Dermis blood vessel endothelial cell (primary cell): Measurements from ENCODE around the gene SLC14A1. TPM values are rescaled to one million over a fixed set of nuclear protein-coding genes. Genes with fewer than 3 reads are reported as not detected.

Experiments
- DNase-seq: peaks from one replicate; pipeline ENCODE4 v3.0.0; 2010
- total RNA-seq: library from RNA; depleted of rRNA; stranded (reverse); fragments of >200 nt; gene quantifications from 2 replicates; pipeline ENCODE4 v1.2.3, GENCODE V29; 2014

Gene SLC14A1
- total RNA-seq, 1 donor from 2014 or later, result not detected

DNA sequence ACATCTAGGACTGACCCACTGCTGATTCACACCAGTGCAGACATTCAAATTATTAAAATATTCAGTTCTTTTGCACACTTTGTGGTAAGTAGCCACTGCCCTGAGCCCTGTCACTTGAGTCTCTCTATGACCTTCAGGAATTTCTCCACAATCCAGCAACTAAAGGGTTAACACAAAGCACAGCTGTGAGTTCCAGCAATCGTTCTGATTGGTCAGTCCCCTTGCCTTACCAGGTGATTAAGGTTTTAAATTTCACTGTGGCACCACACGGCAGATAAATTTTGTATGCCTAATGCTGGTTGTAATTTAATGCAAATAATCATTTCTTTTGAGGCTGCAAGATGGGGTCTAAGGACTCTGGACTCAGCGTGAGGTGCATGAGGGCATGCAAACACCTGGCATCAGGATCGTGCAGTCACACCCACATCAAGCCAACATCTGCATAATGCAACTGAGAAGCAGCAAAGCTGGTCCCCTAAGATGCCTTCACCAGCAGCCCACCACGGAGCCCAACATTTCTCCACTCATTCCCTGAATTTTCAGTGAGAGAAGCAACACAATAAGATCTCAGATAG, 36.6 kb downstream of the SLC14A1 start:
- no peak for DNase-seq

DNA sequence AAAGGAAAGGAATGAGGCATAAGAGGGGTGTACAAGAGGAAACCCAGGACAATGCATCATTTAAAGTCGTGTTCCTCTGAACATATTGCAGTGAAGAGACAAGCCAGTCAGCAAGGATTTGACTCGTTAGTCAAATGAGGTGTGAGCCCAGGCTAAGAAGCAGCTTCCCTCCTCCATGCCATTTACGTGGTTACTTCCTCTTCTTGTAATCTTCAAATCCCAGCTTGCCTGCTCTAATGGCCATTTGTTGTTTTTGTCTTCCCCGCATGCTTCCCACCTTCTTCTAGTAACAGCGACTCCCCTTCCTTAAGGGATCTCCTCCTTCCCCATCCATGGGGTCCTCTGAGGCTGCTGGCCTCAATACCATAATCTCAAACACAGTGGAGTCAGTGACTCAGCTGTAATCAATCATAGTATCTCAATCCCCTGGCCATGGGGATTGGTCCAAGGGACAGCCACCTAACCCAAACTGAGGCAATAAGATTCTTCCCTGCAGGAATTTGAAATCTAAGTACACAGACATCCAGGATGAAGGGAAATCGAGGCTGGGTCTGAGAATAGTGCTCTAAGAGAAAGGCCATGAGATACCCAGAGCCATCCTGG, 37.6 kb downstream of the SLC14A1 start:
- DNase-seq, result no peak

DNA sequence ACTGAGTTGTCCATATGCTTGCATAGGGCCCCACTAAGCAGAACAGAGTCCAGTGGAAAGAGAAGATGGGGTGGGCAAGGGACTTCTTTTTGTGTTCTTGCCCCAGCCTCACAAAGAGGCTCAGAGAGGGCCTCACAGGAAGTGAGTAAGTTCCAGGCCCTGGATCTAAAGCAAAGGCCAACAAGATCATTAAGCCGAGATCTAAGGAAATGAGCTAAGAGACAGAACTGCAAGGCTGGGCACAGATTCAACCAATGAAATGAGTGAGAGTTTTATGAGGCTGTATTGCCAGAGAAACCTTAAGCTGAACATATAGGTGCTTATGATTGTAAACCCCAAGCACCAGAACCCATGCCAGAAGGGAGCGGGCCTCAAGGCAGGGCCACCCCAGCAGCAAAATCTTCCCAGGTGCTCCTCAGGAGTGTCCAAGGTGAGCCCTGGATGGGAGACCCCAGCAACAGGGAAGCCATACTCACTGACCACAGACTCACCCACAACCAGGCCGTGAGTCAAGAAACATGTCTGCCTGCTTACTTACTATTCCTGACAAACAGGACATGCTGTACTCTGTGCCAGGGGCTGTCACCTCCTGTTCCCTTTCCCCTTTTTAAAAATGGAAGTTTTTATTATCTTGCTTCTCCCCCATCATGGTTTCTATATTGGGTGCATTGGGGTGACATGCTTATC, 40.2 kb downstream of the SLC14A1 start:
- peak; percentile 90 for DNase-seq

DNA sequence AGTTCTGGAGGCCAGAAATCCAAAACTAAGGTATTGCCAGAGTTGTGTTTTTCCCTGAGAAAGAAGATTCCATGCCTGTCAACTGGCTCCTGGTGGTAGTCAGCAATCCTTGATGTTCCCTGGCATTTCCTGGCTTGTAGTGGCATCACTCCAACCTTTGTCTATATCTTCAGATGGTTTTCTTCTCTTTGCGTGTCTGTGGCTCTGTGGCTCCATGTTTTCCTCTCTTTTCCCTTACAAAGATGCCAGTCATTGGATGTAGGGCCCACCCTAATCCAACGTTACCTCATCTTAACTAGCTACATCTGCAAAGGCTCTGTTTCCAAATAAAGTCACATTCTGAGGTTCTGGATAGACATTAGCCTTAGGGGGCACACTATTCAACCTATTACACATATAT, 41.8 kb downstream of the SLC14A1 start:
- DNase-seq, result no peak

DNA sequence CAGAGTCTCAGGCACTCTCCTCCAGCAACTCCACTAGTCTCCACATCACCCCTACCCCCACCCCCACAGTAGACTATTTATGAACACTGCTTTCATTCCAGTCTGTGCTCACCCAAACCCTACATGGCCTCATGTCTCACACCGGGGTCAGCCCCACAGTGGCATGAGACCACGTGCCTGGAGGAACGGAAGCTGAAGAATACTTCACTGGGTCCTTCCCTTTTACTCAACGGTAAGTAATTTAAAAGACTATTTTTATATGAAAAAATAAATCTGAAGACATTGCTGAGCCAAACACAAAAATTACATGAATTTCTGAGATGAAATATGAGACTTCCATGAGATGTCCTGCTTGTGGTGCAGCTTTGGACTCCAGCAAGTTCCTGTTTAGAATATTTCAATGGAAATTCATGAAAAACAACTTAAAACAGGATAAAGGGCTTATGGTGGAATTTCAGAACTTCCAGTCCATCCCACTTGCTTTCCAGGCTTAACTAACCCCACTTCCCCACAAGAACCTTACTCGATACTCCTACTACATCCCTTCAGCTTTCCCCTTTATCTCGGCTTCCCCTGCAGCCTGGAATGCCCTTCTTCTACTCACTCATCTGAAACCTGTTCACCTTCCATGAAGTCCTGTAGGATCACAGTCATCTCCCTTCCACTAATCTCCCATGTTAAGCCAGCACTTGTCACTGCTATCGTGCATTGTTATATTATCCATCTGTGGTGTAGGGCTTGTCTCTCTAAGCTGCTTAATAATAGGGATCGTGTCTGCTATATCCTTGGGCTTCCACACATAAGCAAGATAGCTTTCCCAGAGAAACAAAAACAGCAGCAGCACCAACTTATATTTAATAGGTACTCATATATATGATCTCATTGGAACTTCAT, 47.9 kb downstream of the SLC14A1 start:
- no peak for DNase-seq

DNA sequence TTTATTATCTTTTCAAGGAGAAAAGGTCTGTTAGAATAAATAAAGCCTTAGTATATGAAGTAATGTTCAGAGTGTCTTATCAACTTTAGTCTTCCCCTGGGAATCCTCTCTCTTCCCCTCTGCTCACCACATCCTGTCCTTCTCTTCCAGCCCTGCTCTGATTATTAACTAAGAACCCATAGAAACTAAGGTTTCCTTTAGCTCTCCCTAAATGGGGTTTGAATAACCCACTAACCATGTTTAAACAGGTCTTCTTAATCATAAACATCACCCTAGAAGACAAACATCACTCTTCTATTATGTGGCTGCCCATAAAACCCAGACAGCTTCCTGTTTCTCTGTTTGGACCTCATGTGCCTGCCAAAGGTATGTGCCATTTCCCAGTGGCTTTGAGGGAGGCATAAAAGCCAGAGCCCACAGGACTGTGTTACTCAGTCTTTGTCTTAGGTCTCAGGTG, 50.1 kb downstream of the SLC14A1 start:
- no peak for DNase-seq

DNA sequence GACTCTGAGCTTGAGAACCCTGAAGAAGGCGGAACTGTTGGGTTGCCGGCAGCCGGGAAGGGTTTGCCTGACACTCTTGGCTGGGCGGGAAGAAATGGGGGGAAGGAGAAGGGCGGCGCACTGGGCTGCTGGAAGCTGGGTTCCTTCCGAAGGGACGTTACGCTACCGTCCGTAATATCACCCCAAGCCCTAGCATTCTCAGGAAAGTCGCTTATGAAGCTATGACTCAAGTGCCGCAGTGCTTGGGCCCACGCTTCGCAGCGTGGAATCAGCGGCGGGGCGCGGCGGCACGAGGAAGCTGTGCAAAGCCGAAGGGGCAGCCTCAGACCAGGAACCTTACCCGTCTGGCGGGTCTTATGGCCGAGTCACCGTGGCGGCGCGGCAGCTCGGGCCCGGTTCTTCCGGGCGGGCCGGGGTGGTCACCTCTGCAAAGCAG, 51.3 kb downstream of the SLC14A1 start:
- peak; percentile 91 for DNase-seq

DNA sequence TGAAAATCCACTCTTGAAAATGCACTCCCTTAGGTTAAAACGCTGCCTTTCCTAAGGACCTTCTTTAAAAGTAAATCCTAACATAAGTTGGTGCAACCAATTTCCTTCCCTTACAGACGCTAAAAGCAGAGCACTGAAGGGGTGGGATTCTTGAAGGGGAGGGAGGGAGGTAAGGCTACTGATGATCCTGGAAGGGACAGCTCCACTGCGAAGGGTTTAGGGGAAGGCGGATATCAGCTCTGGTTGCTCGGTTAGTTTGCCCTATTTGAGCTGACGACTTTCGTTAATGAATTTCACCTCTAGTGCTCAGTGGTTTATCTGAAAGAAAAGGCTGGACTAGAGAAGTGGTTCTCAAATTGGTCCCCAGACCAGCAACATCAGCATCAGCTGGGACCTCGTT, 51.8 kb downstream of the SLC14A1 start:
- no peak for DNase-seq

DNA sequence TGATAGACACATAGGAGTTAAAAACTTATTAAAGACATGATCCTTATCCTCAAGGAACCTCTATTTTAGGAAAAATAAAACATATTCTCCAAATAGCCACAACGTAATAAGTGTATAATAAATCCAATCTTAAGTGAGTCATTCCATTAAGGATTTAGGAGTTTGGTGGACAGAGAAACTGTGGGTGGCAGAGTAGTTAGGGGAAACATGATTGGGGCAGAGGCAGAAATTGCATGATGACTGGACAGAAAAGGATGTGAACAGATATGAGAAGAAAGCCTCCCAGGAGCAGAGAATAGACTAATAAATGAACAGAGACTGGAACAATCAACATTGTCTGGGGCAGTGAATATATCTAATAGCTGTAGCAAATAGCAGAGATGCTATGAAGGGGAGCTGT, 53.4 kb downstream of the SLC14A1 start:
- DNase-seq, result no peak

DNA sequence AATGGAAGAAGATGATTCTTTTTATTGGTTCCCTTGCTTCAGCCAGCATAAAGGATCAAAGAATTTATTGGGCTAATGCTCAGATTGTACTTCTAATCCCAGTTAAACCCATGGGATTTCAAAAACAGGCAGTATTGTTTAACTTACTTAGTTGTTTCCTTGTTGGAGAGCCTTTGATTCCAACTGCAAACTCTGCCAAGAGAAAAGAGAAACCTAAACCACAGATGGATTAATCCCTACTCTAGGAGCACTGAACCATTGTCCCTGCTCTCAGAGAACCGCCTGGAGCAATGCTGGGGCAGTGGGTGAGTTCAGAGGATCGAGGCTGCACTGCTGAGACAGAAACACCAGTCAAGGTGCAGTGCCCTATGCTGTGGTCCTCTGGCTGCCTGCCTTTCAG, 56.6 kb downstream of the SLC14A1 start:
- DNase-seq, result no peak

DNA sequence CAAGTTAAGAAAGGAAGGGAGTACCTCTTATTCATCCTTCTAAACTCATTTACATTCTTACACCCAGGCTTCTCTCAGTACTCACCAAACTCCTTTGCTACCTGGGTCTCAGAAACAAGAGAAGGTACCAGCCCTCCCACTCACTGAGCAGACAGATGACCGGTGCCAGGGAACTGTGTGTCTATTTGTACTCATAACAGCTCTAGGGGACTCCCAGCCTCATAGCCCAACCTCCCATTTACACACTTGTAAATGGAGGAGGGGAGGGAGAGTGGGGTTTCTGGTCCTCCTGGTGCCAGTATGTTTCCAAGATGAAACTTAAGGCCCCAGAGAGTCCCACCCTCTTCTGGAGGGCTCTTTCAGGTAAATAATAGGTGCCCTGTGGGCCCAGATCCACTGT, 58.7 kb downstream of the SLC14A1 start:
- DNase-seq, result no peak

DNA sequence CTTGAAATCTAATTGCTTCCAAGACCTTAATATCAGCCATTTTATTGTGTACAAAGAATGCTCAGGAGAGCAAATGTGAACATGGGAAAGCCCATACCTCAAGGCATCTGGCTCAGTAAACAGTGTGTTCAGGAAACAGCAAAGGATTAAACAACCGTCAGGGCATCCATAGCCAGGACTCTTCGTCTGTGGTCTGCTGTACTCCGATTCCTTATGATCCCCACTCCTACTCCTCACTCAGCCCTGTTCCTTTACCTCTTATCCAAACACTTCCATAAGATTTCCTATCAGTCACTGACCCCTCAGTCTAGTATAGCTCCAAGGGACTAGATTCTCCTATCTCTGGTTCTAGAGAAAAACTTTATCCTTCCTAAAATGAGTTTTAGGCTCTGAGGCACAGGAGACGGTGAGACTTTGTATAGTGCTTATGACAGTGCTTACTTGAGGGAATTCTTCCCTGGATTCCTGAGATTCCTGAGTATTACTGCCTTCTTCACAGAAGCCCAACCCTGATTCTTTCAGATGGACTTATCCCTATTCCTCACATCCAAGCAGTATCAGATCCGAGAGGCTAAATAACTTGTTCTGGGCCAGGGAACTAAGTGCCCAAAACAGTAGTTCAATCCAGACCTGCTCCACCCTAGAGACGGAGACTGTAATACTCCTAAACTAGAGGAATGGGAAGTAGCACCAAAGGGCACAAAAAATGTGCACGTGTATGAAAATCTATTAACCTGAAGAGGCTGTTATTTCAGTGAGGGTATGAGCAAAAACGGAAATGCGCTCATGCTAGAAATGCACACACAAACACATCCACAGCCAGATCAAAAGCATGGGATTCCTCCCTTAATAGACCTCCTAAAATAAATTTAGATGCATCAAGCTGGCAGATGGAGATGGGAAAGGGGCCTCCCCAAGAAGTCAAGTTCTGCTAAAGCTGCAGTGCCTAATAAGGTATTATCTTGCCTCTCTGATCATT, 59.4 kb downstream of the SLC14A1 start:
- no peak for DNase-seq

DNA sequence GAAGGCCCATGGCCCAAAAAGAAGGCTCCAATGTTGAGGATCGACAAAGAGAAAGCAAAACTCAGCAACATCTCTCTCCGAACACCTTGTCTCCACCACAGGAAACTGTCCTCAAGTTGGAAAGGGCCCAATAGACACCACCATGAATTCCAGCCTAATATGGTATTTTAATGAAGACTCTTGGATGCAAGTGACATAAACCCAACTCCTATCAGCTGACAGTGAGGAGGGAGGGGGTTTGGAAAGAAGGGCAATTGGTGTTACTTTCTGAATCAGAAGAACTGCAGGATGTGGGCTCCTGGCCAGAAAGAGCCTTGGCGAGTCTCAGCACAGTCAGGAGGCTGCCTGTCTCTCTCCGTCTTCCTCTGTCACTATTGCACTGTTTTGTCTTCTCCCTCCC, 61.2 kb downstream of the SLC14A1 start:
- no peak for DNase-seq

DNA sequence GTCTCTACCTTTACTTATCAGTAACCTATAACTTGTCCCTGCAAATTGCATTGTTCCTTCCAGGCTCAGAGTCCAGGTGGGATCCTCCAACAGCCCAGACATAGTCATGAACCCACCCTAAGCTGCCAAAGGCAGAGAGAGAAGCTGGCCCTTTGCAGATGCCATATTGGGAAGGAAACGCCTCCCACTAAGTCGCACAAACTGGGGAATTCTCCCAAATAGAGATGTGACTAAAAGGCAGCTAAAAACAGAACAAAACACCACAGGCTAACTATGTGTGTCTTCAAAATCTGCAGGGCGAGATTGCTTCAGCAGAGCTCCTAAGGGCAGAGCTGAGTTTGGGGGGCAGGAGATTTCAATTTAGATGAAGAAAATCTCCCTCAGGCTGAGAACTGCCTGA, 63.0 kb downstream of the SLC14A1 start:
- no peak for DNase-seq

DNA sequence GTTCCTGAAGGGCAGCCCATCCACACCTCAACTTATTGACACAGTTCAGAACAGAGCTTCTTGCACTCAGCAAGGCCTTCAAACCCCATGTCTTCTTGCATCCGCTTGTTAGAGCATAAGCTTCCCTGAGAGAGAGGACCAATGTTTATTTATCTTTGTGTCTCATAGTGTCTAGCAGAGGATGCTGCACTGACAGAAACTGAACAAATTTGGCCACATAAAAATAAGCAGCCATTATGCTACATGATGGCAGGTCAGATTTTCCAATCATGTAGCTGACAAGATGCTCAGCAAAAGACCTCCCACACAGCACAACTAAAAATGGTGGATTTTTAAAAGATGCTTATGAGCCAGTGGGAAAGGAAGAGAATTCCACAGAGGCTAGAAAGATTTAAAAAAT, 63.4 kb downstream of the SLC14A1 start:
- DNase-seq, result no peak

DNA sequence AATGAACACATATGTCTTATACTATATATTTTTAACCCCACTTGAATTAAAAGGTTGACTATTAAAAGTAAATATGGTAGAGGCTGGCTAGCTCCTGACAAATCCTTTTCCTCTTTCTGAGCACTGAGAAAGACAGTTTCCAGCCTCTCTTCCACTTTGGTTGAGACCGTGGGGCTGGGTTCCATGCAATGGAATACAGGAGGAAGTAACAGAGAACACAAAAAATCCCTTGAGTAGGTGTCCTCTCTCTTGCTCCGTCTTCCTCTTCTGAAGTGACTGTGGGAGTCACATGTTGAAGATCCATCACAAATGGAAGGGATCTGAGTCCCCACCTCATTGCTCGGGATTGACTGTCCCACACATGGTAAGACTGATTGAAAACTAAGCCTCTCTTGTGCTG, 64.9 kb downstream of the SLC14A1 start:
- no peak for DNase-seq

DNA sequence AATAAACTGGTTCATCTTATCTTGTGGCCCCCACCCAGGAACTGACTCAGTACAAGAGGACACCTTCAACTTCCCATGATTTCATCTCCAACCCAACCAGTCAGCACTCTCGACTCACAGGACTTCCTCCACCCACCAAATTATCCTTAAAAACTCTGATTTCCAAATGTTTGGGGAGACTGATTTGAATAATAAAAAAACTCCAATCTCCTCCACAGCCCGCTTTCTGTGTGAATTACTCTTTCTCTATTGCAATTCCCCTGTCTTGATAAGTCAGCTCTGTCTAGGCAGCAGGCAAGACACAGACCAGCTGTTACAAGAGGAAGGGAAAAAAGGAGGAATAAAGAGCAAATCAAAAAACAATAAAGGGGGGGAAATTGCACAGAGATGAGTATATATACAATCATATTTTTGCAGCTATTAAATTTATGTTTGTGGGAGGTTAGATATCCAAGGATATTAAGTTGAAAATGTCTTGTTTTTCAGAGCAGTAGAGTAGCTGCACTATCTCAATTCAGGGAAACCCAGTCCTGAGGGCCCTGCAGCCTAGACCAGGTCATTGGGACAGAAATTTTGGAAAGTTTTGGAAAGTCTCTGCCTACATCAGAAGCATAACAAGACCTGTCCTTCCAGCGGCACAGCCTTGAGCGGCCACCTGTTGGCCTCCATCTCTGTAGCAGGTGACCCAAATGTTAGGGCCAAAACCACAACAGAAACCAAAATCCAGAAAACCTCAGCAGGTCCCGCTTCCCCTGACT, 68.7 kb downstream of the SLC14A1 start:
- DNase-seq, result no peak

DNA sequence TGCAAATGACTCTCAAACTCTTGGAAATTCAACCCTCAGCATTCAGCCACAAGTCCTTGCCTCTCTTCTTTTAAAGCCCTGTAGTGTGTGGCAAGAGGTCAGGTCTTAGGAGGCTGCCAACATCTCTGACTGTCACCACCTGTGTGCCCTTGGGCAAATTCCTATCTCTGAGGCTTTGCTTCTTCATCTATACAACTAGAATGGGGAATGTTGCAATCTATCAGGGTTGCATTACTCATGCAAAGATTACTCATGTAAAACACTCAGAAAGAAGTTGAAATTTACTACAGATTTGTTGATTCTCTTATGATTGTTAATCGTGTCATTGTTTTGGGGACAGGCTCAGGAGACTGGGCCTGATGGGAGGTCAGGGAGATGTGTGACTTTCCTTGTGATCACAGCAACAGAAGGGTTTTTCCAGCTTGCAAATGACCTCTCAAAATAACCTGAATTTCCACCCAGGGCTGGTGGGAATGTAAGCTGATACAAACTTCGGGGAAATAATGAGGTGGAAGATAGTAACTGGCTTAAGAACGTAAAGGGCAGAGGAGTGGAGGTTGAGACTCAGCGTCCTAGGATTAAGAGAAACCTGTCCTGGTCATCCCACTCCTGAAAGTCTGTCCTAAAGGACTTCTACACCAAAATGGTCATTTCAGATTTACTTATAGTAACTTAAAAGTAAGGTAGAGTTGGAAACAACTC, 69.4 kb downstream of the SLC14A1 start:
- no peak for DNase-seq

DNA sequence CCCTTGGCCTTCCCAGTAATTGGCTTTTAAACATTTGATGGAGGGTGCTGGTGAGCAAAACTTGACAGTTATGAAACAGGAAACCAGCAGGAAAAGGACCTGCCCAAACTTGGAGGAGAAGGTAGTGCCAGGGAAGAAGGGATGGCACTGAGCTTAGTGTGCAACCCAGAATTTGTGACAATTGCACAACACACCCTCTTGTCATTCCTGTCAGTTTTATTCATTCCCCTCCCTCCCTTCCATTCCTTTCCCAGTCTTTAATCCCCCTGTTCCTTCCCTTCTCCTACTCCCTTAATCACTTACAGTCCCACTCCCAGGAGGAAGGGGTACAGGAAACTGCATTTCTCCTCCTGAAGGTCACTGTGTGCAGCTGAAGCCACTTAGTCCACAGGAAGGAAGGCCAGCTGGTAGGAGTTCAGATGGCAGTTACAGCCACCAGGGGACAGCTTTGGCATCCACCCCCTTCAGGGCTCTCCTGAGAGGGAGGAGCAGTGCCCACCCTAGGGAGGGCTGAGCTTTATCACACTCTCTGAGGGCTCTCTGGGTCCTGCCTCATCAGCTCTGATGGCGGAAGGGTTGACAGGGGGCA, 77.5 kb downstream of the SLC14A1 start:
- no peak for DNase-seq
